ENCODE data around the gene GNE.

DNA sequence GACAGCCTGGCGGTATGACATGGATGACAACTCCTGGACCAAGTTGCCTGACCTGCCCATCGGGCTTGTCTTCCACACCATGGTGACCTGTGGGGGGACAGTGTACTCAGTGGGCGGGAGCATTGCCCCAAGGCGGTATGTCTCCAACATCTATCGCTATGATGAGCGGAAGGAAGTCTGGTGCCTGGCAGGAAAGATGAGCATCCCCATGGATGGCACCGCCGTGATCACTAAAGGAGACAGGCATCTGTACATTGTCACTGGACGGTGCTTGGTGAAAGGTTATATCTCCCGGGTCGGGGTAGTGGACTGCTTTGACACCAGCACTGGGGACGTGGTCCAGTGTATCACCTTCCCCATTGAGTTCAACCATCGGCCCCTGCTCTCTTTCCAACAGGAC is 87.7 kb downstream of the GNE start:
- TF ChIP-seq, protein P1, sequence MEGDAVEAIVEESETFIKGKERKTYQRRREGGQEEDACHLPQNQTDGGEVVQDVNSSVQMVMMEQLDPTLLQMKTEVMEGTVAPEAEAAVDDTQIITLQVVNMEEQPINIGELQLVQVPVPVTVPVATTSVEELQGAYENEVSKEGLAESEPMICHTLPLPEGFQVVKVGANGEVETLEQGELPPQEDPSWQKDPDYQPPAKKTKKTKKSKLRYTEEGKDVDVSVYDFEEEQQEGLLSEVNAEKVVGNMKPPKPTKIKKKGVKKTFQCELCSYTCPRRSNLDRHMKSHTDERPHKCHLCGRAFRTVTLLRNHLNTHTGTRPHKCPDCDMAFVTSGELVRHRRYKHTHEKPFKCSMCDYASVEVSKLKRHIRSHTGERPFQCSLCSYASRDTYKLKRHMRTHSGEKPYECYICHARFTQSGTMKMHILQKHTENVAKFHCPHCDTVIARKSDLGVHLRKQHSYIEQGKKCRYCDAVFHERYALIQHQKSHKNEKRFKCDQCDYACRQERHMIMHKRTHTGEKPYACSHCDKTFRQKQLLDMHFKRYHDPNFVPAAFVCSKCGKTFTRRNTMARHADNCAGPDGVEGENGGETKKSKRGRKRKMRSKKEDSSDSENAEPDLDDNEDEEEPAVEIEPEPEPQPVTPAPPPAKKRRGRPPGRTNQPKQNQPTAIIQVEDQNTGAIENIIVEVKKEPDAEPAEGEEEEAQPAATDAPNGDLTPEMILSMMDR (IDR thresholded peaks at IDR 0.05): no peak
- no peak for TF ChIP-seq POLR2A (IDR thresholded peaks at IDR 0.05; ENCODE audit: low read depth)
- TF ChIP-seq POLR2AphosphoS5 (IDR thresholded peaks at IDR 0.05): no peak
- TF ChIP-seq EP300 (IDR thresholded peaks at IDR 0.05): no peak

Data from esophagus muscularis mucosa (tissue), 4 donors.